ENCODE data around the gene SERPINA12.

Gene SERPINA12

DNA sequence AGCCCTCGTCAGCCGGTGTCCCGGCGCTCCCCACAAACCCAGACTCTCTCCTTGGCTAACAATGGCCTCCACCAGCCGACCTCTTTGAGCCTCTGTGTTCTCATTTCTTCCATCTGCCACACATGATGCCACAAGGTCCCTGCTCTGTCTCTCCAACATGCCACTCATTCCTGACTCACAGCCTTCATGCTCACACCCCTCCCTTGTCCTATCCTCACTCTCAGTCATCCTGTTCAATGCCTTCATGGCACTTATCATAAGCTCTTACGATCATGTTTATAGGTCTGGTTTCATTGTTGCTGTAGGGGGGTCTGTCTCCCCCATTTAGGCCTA lies 47.1 kb downstream of the SERPINA12 start:
- no peak for DNase-seq

DNA sequence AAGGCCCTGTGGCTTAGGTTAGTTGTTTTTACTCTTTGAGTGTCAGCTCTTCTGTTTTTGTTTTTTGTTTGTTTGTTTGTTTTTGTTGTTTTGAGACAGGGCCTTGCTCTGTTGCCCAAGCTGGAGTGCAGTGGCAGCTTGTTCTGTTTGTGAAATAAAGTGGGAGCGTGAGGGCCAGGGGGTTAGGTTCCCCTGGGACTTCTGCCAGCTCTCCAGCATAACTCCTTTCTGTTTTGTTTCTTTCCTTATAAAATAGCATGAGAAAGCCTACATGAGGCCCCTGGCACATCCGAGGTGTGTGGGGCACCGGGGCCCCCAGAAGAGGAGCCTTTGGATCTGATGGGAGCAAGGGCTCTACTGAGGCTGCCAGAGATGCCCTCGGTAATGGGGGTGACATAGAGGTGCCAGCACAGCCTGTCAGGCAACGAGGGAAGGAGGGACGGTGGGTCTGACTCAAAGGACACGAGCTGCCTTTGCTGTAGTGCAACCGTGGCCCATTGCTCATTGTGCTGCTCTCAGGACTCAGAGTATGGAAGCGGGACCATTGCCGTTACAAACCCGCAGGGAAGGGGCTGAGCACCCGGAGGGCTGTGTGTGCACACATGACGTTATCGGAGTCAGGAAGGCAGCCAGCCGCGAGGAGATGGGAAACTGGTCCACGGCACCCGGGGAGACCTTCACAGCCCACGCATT lies 47.6 kb downstream of the SERPINA12 start:
- DNase-seq, result no peak

DNA sequence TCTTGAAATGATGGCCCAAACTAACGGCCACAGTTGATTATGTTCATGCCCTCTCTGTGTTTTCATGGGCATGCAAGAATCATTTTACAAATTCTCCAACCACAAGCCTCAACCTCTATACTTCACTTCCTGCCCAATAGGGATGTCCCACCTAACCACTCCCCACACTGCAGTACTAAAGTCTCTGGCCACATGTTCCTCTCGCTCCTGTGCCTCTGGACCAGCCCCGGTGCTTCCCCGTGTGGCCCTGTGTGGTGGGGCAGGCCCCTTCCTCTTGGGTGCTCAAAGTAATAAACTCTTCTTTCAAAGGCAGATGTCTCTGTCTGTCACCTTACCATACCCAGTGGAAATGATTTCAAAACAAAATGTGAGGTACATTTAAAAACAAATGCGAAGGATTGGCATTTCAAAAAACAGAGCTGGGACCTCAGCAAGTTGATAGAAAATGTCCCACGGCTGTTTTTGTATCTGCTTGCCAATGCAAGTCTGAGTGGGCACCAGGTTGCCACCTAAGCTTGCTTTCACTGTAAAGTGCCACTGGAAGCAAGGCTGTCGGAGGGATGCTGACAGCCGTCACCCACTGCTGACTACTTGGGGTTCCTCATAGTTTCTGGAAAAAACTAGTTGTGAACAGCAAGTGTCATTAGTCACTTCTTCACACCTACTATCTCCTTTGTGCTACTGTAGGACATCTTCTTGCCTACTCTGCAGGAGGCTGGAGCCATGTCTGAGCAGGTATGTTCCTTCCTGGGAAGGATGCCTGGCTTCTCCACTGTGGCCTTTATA lies 48.4 kb downstream of the SERPINA12 start:
- DNase-seq, result no peak

DNA sequence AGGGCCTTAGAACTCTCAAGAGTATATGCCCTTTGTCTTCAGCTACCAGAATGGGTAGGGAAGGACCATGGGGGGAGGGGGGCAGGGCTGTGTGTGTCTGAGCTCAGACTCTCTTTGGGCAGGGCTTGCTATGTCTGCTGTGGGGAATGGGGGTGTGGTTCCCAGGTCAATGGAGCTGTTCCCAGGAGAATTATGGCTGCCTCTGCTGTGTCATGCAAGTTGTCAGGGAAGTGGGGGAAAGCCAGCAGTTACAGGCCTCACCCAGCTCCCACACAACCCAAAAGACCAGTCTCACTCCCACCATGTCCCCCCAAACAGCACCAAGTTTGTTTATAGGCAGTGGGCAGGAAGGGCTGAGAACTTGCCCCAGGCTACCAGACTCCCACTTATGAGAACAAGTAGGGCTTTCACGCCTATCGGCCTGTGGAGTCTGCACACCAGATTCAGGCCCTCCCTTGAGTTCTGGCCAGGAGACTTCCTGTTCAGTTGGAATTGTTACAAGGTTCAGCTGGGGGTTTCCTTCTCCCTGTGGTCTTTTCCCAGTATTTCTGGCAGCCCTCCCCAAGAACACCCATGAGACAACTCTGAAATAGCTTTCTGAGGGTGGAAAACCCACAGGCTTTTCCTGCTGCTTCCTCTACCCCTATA lies 50.6 kb downstream of the SERPINA12 start:
- no peak for DNase-seq

DNA sequence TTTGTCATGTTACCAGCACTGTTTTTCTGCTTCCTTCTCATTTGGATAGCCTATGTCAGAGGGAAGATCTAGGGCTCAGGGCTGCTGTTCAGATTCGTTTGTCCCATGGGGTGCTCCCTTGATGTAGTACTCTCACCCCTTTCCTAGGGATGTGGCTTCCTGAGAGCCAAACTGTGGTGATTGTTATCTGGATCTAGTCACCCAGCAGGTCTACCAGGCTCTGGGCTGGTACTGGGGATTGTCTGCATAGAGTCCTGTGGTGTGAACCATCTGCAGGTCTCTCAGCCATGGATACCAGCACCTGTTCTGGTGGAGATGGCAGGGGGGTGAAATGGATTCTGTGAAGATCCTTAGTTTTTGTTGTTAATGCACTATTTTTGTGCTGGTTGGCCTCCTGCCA lies 51.2 kb downstream of the SERPINA12 start:
- no peak for DNase-seq

DNA sequence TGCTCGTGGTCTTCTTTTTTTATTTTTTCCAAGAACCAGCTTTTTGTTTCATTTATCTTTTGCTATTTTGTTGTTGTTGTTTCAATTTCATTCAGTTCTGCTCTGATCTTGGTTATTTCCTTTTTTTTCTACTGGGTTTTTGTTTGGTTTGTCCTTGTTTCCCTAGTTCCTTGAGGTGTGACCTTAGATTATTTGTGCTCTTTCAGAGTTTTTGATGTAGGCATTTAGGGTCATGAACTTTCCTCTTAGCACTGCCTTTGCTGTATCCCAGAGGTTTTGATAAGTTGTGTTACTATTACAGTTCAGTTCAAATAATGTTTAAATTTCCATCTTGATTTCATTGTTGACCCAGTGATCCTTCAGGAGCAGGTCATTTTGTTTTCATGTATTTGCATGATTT lies 53.3 kb downstream of the SERPINA12 start:
- no peak for DNase-seq

DNA sequence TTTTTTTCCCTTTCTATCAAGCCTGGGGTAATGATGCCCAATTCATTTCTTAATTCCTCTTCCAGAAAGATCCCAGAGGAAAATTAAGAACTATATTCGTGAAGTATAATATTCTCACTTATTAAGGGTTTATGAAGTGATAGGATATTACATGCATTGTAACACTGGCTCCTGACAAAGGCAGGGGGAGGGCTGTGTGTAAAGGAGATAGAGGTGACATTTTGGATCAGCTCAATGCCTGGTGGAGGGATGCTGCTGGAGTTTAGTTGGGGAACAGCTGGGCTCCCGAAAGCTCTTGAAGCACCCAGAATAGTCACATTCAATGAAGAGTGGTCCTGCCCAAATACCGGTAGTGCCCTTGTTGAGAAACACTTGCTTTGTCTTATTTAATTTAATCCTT lies 57.4 kb downstream of the SERPINA12 start:
- no peak for DNase-seq

DNA sequence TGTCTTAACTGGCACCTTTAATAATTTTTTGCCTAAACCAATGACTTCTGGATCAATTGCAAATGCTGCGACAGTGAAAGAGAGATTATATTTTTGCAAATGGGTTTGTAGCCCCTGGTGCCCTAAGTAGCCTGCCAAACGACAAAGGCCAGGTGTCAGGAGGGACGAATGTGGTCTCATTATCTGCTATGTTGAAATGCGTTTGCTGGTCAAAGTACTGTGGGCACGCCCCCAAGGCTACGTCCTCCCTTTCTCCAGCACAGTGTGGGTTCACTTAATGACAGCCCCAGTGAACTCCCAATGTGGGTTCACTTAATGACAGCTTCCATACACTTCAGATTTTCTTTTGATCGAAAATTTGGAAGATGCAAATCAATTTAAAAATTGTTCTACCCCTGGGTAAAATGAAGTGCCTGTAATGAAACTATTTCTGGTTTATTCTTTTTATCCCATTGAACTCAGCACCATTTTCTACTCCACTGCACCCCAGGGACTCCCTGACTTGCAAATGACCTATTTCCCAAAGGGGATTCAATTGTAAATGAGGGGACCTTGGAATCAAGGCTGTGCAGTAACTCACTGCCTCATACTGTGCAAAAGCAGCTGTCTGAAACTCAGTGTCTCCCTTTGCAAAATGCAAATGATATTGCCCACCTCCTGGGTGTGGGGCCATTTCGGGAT lies 58.0 kb downstream of the SERPINA12 start:
- no peak for DNase-seq

DNA sequence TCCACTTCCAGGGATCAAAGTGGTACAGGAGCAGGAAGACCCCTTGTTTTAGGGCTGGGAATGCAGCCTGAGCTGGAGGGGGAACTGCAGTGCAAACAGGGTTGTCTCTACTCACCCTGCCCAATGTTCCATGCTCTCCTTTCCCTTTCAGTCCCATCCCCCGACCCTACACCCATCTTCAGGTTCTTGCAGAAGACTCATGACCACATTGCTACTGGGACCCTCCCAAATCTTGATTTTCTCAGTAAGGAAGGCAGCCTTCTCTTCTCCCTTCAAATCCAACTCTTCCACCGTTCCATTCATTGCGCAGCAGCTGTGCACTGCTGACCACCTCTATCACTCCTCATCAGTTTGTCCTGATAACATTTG lies 58.6 kb downstream of the SERPINA12 start:
- no peak for DNase-seq

DNA sequence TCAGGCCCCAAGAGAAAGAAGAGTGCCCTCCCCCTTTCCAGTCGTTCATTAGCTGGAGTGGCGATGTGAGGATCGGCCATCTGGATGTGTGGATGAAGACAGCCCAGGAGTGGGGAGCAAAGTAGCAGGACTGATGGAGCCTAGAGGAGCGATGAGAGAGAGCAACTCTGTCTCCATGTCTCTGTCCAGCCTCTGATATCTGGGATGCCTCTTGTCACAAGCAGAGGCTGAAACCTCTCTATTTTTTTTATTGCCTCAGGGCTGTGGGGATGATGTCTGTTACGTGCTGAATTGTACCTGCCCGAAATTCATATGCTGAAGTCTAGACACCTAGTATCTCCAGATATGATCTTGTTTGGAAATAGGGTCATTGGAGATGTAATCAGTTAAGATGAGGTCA lies 59.3 kb downstream of the SERPINA12 start:
- DNase-seq, result no peak

DNA sequence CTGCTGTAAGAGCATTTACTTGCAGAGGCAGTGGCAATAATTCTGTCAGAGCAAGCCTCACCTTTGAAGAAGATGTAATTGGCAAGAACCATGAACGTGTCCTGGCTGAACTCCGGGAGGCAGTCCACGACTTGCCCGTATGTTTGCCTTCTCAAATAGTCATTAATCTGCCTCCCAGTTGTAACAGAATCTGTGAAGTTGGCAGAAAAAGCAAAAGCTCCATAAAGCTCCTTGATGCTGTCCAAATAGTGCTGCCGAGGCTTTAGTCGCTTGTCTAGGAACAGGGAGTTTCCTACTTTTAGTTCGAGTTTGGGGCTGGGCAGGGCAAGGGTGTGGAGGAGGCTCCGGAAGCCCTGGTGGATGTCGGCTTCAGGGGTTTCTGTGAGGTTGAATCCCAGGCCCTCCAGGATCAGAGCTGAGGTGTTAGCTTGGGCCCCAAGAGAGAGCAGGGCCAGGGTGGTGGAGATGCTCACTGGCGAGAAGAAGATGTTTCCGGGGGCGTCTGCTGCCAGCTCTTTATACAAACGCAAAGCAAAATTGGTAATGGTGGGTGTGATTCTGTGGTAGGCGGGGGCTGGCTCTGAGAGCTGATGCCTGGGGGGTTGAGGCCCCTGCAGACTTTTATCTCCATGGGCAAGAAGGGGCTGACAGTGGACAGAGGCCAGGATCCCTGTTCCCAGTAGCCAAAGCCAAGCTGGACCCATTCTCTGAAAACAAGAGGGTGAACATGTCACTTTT lies 61.0 kb downstream of the SERPINA12 start:
- no peak for DNase-seq

DNA sequence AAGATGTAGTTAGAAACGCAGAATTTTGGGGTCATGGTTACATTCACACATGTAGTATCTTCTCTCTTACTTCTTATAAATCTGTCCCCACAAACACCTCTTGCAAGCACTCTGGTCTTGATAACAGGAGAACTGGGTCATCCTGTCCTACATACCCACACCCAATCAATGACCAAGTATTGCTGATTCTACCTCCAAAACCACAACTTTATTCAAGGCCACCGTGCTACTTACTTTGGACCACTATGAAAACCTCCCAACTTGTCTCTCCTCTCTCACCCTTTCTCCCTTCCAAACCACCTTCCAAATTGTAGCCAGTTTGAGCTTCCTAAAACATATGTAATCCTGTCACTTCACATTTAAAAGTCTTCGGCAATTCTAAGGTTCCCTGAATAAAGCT lies 62.1 kb downstream of the SERPINA12 start:
- no peak for DNase-seq

DNA sequence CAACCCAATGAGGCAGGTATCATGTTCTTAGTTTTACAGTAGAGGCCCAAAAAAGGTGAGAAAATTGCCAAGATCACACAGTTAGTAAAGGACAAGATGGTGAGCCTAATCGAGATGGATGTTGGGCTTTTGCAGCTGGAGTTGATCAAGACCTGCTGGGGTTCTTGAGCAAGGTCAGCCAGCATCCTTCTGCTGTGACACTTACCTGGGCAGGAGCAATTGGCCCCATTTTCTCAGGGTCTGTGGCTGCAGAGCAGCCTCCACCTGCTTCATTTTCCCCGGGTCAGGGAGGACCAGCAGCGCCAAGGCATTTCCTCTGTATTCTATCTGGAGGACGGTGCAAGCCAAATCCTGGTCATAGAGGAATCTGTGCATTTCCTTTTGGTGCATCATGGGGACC lies 63.1 kb downstream of the SERPINA12 start:
- DNase-seq, result no peak

DNA sequence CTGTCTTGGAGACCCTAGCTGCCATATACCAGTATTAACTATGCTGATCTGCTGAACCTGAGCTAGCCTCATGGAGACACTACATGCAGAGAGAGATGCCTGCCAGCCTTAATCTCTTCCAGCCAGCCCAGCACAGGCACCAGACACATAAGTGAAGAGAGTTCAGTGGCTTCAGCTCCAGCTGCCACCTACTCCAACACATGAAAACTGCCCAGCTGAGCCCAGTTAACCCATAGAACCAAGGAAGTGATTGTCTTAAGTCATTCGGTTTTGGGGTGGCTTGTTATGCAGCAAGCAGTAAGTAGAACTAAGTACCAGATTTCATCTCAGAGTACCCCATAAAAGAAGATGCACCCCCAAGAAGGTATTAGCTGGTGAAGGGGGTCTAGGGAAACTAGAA lies 64.3 kb downstream of the SERPINA12 start:
- no peak for DNase-seq

DNA sequence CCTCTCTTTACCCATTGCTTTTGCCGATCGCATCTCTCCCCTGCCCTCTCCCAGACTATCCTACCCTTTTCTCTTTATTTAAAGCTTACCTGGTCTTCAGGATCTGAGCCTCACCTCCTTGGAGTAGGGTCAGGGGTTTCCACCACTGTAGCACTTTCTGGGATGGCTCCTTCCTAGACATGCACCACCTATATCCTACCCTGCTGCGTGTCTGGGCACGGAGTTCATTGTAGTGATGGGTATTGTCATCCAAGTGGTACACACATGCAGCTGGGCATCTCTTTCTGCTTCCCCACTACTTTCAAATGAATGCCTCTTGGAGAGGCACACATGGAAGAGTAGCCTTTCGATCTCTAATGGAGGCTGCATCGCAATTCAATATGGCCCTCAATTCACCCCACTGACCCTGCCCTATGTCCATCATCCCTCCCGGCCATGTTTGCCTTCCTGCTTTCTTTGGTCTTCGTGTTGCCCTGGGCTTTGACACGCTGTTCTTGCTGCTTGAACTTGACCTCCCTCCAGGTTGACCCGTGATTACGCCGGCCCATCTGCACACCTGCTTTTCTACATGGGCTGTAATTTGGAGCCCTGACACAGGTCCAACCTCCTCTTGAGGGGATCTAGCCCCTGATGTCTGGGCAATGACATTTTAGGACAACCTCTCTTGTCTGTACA lies 67.6 kb downstream of the SERPINA12 start:
- no peak for DNase-seq

DNA sequence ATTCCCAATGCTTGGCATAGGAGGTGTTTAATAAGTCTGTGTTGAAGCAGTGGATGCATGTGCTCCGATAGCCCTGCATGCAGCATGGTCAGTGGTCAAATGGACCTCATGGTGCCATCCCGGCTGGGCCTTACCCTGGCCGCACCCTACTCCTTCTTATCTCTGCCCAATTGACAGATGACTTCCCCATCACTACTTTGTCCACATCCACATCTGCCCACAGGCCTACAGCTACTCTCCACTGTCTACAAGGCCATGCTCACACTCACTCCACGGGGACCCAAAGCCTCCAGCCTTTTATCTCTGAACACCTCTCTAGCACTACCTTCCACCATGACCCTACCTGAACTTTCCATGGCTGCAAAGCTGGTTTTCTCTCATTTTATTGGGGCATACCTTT lies 68.1 kb downstream of the SERPINA12 start:
- no peak for DNase-seq

DNA sequence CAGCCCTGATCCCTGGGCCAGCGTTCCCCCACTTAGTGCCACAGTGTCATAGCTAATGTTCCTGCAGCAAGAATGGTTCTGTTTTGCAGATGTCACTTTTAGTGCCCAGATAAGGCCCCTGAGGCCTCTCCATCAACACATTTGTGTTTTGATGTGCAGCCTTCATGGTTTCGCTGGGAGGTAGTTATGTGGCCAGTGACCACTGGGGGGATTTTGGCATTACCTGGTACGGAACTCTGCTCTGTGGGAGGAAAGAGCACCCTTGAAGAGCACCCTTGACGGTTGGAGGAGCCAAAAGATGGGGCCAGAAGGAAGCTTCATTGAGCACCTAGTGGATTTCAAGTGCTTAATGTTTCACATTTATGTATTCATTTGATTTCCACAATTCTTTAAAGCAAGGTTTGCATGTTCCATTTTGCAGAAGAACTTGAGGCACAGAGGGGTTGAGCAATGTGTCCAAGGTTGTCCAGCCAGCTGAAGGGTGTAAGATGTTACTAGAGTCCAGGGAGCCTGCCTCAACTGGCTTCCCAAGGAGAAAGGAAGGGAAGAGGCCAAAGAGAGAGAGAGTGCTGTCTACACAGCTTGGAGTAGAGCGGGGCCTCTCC lies 69.7 kb downstream of the SERPINA12 start:
- DNase-seq, result no peak

All from activated CD8-positive, alpha-beta memory T cell treated with anti-CD3 and anti-CD28 coated beads, Interleukin-2, amount 50 U/mL, for 48 hours (primary cell).